T-helper 2 cell (primary cell): Measurements from ENCODE around the gene XRCC4.
"Not testable (repeated sequence)": the region's sequence is repeated elsewhere in the genome, so short reads cannot be mapped to it uniquely, and the experiment has no call there.

Source experiments
- DNase-seq, 5 experiments: peaks; one replicate each; pipeline versions ENCODE4 v3.0.0 to v3.0.0-alpha.2; 2012 to 2022

Gene XRCC4

GRCh38 chr5:83355482-83356014, 278.2 kb downstream of the XRCC4 start:
- not testable (repeated sequence) for DNase-seq

- DNase-seq: no peak
Observed at GRCh38 chr5:83357621-83358231, 280.4 kb downstream of the XRCC4 start.

- DNase-seq: no peak
Observed at GRCh38 chr5:83360573-83360972, 283.2 kb downstream of the XRCC4 start.

GRCh38 chr5:83362526-83362925, 285.2 kb downstream of the XRCC4 start:
- no peak for DNase-seq

GRCh38 chr5:83363111-83363885, 286.0 kb downstream of the XRCC4 start:
- DNase-seq: no peak

- DNase-seq: no peak
Observed at GRCh38 chr5:83363886-83364275, 286.5 kb downstream of the XRCC4 start.

GRCh38 chr5:83364312-83365299, 287.3 kb downstream of the XRCC4 start:
- no peak for DNase-seq

GRCh38 chr5:83368319-83368718, 291.0 kb downstream of the XRCC4 start:
- no peak for DNase-seq

GRCh38 chr5:83368835-83369234, 291.5 kb downstream of the XRCC4 start:
- DNase-seq: no peak

- DNase-seq: no peak
Observed at GRCh38 chr5:83370957-83371356, 293.6 kb downstream of the XRCC4 start.

GRCh38 chr5:83371726-83372125, 294.4 kb downstream of the XRCC4 start:
- DNase-seq: no peak

- no peak for DNase-seq
Observed at GRCh38 chr5:83374547-83374946, 297.2 kb downstream of the XRCC4 start.

- DNase-seq: no peak
Observed at GRCh38 chr5:83375049-83375745, 297.9 kb downstream of the XRCC4 start.

GRCh38 chr5:83376461-83376860, 299.1 kb downstream of the XRCC4 start:
- no peak for DNase-seq

- DNase-seq: no peak
Observed at GRCh38 chr5:83377131-83377865, 300.0 kb downstream of the XRCC4 start.

GRCh38 chr5:83378624-83379289, 301.4 kb downstream of the XRCC4 start:
- no peak for DNase-seq

GRCh38 chr5:83385812-83386211, 308.5 kb downstream of the XRCC4 start:
- DNase-seq: no peak

- DNase-seq: no peak
Observed at GRCh38 chr5:83387041-83387440, 309.7 kb downstream of the XRCC4 start.

- DNase-seq: no peak
Observed at GRCh38 chr5:83388608-83389007, 311.3 kb downstream of the XRCC4 start.

GRCh38 chr5:83392766-83393503, 315.6 kb downstream of the XRCC4 start:
- DNase-seq: no peak
